Measurements from ENCODE around the gene NUCB2.

The NUCB2 gene

DNA sequence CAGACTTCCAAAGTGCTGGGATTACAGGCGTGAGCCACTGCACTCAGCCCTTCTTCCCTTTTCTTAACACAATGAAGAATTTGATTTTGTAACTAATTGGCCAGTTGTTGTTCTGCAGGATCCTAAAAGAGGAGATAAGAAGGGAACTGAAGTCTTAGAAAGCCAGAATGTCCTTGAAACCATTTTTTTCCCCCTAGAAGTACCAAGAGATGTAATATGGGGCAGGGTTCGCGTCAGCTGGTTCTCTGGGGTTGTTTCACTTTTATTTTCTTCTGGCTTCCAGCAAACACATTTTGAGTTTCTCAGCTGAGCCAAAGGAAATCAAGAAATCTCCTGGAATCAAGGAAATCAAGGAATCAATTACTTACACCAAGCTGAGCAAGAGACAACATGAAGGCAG, 7.6 kb upstream of the NUCB2 start:
- DNase-seq (ENCODE audit: low spot score), result no peak

- DNase-seq (ENCODE audit: low spot score), result no peak
Observed at GRCh38 chr11:17272801-17273200, 3.7 kb upstream of the NUCB2 start.

GRCh38 chr11:17273211-17273610, 3.3 kb upstream of the NUCB2 start:
- DNase-seq (ENCODE audit: low spot score), result no peak

- DNase-seq (ENCODE audit: low spot score), result peak; percentile 21
Observed at GRCh38 chr11:17273668-17274282, 2.8 kb upstream of the NUCB2 start.

GRCh38 chr11:17275400-17276235, 921 bp upstream of the NUCB2 start:
- no peak for DNase-seq (ENCODE audit: low spot score)

DNA sequence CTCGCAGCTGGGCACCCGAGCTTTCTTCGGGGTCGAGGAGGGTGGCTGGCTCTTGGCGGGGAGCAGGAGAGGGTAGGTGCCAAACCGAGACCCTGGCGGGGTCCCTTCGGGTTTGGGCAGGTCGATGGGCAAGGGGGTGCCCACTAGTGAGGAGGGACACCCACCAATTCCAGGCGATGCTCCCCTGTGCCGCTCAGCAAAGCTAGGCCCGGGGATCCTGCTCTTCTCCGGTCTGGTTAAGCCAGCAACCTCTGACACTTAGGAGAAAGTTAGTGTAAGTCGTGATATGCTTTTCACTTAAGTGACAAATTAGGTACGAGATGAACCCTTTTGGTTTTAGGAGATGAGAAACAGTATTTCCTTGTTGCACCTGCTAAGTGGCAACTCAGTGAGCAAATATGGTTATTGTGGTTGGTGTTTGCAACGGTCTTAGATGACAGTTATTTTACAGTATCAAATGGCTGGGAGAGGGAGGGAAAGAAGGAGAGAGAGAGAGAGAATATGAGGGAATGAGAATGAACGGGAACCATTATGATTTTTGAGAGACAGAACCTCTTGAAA, 565 bp downstream of the NUCB2 start:
- peak; percentile 46 for DNase-seq (ENCODE audit: low spot score)

- no peak for DNase-seq (ENCODE audit: low spot score)
Observed at GRCh38 chr11:17280494-17281127, 4.1 kb downstream of the NUCB2 start.

DNA sequence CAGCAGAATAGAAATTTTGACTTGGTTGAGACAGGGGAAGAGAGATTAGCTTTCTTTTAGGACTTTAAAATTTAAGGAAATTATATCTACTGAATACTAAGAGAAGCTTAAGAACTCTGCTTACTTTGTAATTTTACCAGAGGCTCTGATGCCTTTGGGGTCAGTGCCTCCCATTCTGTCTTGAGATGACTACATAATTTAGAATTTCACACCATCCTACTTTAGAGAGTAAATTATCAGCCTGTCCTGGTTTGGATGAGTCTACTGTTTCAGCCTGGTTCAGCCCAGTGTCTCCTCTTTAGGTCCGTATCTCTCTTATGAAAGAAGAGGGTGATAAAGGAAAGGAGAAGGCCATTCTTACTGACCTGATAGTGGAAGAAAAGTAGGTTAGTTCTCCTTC, 9.8 kb downstream of the NUCB2 start:
- DNase-seq (ENCODE audit: low spot score), result no peak

DNA sequence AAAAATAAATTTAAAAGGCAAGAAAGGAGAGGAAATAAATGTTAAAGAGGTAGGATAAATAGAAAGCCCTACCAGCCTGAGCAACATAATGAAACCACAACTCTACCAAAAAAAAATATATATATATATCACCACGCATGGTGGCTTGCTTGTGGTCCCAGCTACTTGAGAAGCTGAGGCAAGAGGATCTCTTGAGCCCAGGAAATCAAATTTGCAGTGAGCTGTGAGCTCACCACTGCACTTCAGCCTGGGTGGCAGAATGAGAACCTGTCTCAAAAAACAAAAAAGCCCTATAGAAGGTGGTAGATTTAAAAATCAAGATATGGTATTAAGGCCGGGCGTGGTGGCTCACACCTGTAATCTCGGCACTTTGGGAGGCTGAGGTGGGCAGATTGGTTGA, 10.5 kb downstream of the NUCB2 start:
- DNase-seq (ENCODE audit: low spot score), result no peak

DNA sequence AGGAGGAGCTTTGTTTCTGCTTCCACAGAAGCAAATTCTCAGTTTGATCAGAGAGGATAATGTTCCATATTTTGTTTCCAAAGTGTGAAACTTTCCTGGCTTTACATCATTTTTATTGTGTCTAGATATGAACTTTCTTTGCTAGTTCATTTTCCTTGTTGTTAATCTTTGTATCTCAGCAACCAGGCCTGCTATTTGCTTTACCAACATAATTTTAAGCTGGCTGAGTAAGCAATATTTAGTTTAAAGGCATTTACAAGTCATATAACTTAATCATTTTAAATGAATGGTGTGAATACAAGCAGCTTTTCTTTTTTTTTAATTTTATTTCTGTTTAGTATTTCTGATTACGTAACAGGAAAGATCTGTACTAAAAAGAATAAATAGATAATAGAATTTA, 15.2 kb downstream of the NUCB2 start:
- DNase-seq (ENCODE audit: low spot score), result no peak

DNA sequence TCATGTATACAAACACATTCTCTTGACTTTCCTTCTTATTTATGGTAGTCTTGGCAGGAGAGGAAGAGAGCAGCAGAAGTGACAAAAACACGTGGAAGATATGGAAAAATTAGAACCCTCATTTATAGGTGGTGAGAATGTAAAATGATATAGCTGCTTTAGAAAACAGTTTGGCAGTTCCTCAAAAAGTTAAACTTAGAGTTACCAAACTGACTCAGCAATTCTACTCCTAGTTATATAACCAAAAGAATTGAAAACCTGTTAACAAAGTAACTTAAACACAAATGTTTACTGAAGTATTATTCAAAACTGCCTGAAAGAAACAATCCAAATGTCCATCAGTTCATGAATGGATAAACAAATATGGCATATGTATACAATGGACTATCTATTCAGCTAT, 16.8 kb downstream of the NUCB2 start:
- DNase-seq (ENCODE audit: low spot score), result no peak

GRCh38 chr11:17294033-17294432, 17.5 kb downstream of the NUCB2 start:
- DNase-seq (ENCODE audit: low spot score), result no peak

DNA sequence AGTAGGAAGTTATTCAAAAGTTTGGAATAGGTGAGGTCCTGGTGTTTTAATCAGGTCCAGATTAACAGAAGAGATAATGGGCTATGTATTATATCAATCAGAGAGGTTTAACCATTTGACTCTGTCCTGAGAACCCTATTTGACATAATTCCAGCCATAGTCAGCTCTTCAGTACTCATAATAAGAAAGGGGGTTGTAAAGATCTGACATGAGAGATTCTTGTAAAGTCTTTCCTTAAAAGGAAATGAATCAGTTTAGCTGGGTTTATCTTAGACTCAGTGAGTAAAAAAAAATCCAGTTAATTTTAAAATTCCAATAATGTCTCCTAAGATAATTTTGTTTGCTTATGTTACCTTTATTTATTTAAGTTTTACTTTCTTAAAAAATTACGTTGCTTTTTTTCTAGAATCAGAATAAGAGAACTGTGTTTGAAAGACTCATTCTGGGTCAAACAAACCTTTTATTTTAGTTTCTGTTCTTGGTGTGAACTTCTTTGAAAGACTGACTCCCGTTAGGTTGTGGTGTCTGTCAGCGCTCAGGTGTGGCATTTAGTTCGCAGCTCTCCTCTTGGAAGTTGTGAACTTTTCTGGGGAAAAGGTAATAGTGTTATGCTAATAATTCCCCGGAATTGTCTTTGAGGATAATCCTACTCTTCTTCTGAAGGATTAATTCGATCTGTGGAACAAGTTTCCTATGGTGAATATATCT, 20.5 kb downstream of the NUCB2 start:
- DNase-seq (ENCODE audit: low spot score), result no peak

- no peak for DNase-seq (ENCODE audit: low spot score)
Observed at GRCh38 chr11:17298302-17298701, 21.8 kb downstream of the NUCB2 start.

DNA sequence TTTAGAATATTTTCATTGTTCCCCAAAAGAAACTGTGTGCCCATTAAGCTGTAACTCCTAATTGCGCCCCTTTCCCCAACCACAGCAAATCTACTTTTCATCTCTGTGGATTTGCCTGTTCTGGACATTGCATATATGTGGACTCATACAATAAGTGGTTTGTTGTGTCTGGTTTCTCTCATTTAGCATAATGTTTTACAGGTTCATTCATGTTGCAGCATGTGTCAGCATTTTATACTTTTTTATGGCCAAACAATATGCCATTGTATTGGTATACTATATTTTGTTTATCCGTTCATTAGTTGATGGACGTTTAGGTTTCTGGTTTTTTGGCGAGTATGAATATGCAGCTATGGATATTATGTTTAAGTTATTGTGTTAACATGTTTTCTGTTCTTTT, 23.8 kb downstream of the NUCB2 start:
- no peak for DNase-seq (ENCODE audit: low spot score)

- DNase-seq (ENCODE audit: low spot score), result no peak
Observed at GRCh38 chr11:17313349-17314231, 37.1 kb downstream of the NUCB2 start.

DNA sequence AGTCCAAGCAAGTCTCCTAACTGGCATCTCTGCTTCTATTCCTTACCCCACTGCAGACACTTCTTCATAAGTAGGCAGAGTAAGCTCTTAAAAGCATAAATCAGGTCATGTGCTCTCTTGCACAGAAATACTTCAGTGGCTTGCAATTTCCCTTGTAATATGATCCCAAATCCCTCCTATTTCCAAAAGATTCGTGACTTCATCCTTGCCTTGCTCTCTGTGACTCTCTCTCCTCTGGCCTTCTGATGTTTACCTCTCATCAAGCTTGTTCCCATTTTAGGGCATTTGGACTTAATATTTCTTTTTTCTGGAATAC, 37.7 kb downstream of the NUCB2 start:
- no peak for DNase-seq (ENCODE audit: low spot score)

- DNase-seq (ENCODE audit: low spot score), result no peak
Observed at GRCh38 chr11:17314904-17315426, 38.4 kb downstream of the NUCB2 start.

DNA sequence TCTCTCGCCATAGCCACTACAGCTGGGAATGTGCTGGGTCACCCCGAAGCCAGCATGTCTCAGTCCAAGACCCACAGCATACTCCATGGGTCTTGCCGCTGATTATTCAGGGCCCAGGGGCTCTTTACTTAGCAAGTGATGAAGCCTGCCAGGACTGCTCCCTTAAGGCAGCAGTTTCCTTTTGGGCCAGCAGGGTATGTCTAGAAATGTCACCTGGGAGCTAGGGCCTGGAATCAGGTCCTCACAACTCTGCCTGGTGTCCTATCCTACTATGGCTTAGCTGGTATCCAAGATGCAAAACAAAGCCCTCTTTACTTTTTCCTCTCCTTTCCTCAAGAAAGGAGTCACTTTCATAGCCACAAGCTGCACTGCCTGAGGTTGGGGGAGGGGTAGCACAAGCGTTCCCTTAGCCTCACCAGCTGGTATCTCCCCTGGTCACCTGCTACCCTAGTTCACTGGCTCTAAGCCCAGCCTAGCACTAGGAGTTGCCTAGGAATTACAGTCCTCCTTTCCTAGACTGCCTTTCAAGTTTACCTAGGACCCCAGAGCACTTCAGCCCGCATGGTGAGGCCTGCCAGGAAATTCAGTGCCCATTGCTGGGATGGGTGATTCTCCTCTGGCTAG, 52.4 kb downstream of the NUCB2 start:
- DNase-seq (ENCODE audit: low spot score), result no peak

DNA sequence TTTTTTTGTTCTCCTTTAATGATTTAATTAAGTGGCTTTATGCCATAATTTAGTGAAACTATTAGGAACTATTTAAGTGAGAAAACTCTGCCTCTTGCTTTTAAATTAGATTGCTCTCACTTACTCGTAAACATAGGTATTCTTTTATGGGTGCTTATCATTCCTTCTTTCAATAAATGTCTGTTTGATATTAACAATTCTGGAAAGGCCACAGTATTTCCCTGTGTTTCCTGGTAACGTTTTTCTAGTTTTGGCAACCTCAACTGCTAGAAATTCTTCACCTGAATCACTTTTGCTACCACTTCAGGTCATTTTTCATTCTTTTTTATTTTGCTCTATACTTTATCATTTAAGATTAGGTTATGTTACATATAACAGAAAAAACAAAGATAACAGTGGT, 55.1 kb downstream of the NUCB2 start:
- no peak for DNase-seq (ENCODE audit: low spot score)
